ENCODE data around the gene ESR2. TPM values are rescaled to one million over a fixed set of nuclear protein-coding genes. Genes with fewer than 3 reads are reported as not detected.

Gene ESR2
- total RNA-seq, 4 donors from 2014 or later: 0.51 TPM; not detected in 3

- H3K36me3 ChIP-seq: no peaks in the 10 kb centered on the region
- no peak overlapping the region for H3K27ac ChIP-seq
- no peaks in the 10 kb centered on the region for H3K27me3 ChIP-seq
- intact Hi-C loops (cut with DNase I; ENCODE audit: low total_unique reads): no loop called here
- ATAC-seq (no peak), DNase-seq (no peak)
- in situ Hi-C loops (cut with MboI; ENCODE audit: low sequenced_read_pairs in 4 of 4): no loop called here
- no peaks in the 10 kb centered on the region for H3K9me3 ChIP-seq
- TF ChIP-seq, protein P1, sequence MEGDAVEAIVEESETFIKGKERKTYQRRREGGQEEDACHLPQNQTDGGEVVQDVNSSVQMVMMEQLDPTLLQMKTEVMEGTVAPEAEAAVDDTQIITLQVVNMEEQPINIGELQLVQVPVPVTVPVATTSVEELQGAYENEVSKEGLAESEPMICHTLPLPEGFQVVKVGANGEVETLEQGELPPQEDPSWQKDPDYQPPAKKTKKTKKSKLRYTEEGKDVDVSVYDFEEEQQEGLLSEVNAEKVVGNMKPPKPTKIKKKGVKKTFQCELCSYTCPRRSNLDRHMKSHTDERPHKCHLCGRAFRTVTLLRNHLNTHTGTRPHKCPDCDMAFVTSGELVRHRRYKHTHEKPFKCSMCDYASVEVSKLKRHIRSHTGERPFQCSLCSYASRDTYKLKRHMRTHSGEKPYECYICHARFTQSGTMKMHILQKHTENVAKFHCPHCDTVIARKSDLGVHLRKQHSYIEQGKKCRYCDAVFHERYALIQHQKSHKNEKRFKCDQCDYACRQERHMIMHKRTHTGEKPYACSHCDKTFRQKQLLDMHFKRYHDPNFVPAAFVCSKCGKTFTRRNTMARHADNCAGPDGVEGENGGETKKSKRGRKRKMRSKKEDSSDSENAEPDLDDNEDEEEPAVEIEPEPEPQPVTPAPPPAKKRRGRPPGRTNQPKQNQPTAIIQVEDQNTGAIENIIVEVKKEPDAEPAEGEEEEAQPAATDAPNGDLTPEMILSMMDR (IDR thresholded peaks at IDR 0.05 in 4 of 5, conservative IDR thresholded peaks at IDR 0.05 in 1 of 5): no peak
- no peak for TF ChIP-seq POLR2A (IDR thresholded peaks at IDR 0.05)
- H3K4me3 ChIP-seq: no peak overlapping the region
- no peaks in the 10 kb centered on the region for H3K4me1 ChIP-seq
Measured at GRCh38 chr14:64272019-64272418, 22.2 kb downstream of the ESR2 start.

DNA sequence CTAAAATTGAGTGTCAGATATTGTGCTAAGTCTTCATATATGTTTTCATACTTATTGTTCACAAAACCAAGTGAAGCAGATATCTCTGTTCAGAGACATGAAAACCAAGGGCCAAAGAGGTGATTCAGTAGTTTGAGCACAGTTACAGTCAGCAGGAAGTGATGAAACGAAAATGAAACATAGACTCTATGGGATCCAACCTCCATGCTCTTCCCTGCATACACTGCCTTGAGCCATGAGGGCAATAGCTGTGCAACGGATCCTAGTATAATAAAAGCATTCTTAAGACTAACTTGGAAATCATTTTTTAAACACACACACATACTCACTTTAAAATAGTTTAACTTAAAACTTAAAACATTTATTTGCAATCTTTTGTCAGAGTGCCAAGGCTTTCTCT lies 27.9 kb downstream of the ESR2 start:
- DNase-seq: no peak

DNA sequence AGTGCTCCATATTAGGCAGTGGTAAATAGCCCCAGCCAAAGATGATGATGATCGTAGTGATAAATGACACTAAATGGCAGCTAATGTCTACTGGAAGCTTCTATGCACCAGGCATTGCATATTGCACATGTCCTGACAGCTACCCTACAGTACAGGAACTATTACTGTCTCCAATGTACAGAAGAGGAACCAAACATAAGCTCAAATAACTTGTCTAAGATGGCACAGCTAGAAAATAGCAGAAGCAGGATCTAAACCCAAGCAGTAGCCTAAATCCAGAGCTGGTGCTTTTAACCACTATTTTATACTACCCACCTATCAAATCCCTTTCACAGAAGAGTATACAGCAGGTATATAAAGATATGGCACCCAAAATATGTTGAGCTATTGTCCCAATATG lies 28.9 kb downstream of the ESR2 start:
- in situ Hi-C loops (cut with MboI; ENCODE audit: low sequenced_read_pairs in 4 of 4): no loop called here
- Histone ChIP-seq H3K27ac (no peak overlapping the region), H3K4me3 (no peak overlapping the region), H3K36me3 (no peaks in the 10 kb centered on the region), H3K9me3 (no peaks in the 10 kb centered on the region), H3K4me1 (no peaks in the 10 kb centered on the region), H3K27me3 (no peaks in the 10 kb centered on the region)
- no peak for TF ChIP-seq POLR2A (IDR thresholded peaks at IDR 0.05)
- TF ChIP-seq, protein P1 (IDR thresholded peaks at IDR 0.05 in 4 of 5, conservative IDR thresholded peaks at IDR 0.05 in 1 of 5): no peak
- intact Hi-C loops (cut with DNase I; ENCODE audit: low total_unique reads): no loop called here
- ATAC-seq (no peak), DNase-seq (no peak)

More for the DNA sequence above, 27.9 kb downstream of the ESR2 start:
- no peak for ATAC-seq
- intact Hi-C loops (cut with DNase I; ENCODE audit: low total_unique reads) (no loop called here), in situ Hi-C loops (cut with MboI; ENCODE audit: low sequenced_read_pairs in 4 of 4) (no loop called here)
- H3K27me3 ChIP-seq: no peaks in the 10 kb centered on the region
- H3K27ac ChIP-seq: no peak overlapping the region
- no peak for TF ChIP-seq POLR2A (IDR thresholded peaks at IDR 0.05)
- TF ChIP-seq, protein P1 (IDR thresholded peaks at IDR 0.05 in 4 of 5, conservative IDR thresholded peaks at IDR 0.05 in 1 of 5): no peak
- H3K36me3 ChIP-seq: no peaks in the 10 kb centered on the region
- no peaks in the 10 kb centered on the region for H3K4me1 ChIP-seq
- H3K9me3 ChIP-seq: no peaks in the 10 kb centered on the region
- H3K4me3 ChIP-seq: no peak overlapping the region

GRCh38 chr14:64260418-64260817 lies 33.8 kb downstream of the ESR2 start:
- Histone ChIP-seq H3K9me3 (no peaks in the 10 kb centered on the region), H3K4me3 (no peak overlapping the region), H3K4me1 (no peaks in the 10 kb centered on the region), H3K36me3 (no peaks in the 10 kb centered on the region), H3K27me3 (no peaks in the 10 kb centered on the region), H3K27ac (no peak overlapping the region)
- ATAC-seq (no peak), DNase-seq (no peak)
- TF ChIP-seq, protein P1 (IDR thresholded peaks at IDR 0.05 in 4 of 5, conservative IDR thresholded peaks at IDR 0.05 in 1 of 5): no peak
- TF ChIP-seq POLR2A (IDR thresholded peaks at IDR 0.05): no peak
- intact Hi-C loops (cut with DNase I; ENCODE audit: low total_unique reads): no loop called here
- in situ Hi-C loops (cut with MboI; ENCODE audit: low sequenced_read_pairs in 4 of 4): no loop called here

GRCh38 chr14:64255756-64256155 lies 38.4 kb downstream of the ESR2 start:
- no peak for ATAC-seq
- Histone ChIP-seq H3K4me3 (no peak overlapping the region), H3K9me3 (no peaks in the 10 kb centered on the region), H3K36me3 (no peaks in the 10 kb centered on the region), H3K4me1 (no peaks in the 10 kb centered on the region), H3K27me3 (no peaks in the 10 kb centered on the region), H3K27ac (no peak overlapping the region)
- intact Hi-C loops (cut with DNase I; ENCODE audit: low total_unique reads): no loop called here
- TF ChIP-seq, protein P1 (IDR thresholded peaks at IDR 0.05 in 4 of 5, conservative IDR thresholded peaks at IDR 0.05 in 1 of 5): no peak
- TF ChIP-seq POLR2A (IDR thresholded peaks at IDR 0.05): no peak
- DNase-seq: no peak
- in situ Hi-C loops (cut with MboI; ENCODE audit: low sequenced_read_pairs in 4 of 4): no loop called here
